ENCODE measurements around the gene UBE2H.

DNA sequence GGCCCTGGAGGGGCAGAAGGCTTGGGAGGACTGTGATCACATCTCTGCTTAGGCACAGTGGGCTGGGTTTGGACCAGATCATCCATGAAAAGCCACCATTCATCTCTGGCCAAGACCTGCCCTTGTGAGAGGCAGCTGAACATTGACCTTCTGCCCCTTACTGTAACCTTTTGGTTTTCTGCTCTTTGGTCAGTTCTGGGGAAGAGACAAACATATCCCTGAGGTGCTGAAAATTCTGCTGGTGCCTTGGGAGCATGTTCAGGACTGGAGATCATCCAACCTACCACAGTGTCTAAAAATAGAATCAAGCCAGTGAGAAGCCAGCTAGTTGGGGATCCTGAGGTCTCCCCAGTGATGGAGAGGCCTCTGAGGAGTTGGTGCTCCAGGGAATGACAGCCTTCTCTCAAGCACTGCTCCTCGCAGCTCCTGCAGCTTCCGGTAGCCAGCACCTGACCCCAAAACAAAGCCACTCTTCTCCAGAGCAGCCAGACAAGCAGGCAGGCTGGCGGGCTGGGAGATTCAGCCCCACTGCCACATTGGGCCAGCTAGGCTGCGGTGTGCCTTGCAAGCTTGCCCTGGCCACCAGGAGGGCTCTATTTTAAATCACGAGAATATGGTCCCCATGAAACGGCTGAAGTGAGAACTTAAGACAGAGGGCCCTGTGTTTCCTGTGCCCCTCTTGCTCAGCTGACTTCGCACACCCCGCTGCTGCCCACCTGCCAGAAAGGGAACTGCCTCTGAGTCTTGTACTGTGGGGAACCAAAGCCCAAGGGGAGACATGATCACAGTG is 37.8 kb upstream of the UBE2H start:
- TF ChIP-seq, protein P1, sequence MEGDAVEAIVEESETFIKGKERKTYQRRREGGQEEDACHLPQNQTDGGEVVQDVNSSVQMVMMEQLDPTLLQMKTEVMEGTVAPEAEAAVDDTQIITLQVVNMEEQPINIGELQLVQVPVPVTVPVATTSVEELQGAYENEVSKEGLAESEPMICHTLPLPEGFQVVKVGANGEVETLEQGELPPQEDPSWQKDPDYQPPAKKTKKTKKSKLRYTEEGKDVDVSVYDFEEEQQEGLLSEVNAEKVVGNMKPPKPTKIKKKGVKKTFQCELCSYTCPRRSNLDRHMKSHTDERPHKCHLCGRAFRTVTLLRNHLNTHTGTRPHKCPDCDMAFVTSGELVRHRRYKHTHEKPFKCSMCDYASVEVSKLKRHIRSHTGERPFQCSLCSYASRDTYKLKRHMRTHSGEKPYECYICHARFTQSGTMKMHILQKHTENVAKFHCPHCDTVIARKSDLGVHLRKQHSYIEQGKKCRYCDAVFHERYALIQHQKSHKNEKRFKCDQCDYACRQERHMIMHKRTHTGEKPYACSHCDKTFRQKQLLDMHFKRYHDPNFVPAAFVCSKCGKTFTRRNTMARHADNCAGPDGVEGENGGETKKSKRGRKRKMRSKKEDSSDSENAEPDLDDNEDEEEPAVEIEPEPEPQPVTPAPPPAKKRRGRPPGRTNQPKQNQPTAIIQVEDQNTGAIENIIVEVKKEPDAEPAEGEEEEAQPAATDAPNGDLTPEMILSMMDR (IDR thresholded peaks at IDR 0.05; ENCODE audit: poor library complexity), result no peak
- no peak for TF ChIP-seq EZH2phosphoT487 (IDR thresholded peaks at IDR 0.05; ENCODE audit: low read depth, severe bottlenecking, unreplicated experiment)
- TF ChIP-seq EZH2 (IDR thresholded peaks at IDR 0.05; ENCODE audit: borderline replicate concordance), result no peak
